ENCODE measurements around the gene PYROXD2.

Gene PYROXD2

DNA sequence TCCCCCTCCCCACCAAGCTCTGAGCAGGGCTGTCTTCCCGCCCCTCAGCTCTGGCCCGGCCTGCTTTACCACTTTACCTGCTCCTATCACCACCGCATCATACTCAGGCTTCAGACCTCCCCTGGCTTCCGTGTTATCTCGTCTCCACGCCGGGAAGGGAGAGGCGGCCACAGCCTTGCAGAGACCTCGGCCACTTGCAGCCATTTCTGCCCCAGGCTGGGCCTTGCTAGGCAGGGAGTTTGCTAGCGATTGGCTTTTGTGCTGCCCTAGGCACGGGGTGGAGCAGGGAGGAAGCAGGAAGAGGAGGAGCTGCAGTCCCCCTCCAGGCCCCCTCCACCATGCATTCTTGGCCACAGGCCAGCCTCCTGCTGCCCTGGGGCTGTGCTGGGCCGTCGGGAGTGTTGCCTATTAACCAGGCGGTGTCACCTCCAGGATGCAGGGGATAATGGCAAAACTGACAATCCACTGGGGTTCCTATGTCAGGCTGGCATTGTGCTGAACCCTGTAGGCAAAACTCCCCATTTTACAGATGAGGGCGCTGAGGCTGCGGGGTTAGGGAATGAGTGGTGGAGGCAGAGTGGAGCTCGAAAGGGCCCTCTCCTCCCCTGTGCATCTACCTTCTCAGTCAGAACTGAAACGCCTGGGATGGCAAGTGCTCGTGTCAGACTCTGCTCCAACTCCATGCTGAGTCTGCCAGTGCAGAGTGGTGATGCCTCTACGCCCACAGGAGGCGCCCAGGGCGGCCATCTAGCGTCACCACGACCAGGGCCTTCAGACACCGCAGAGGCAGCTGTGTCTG is at the start of gene PYROXD2:
PYROXD2 (minus strand) TSS at position 251 of the 799 bp plus-strand sequence; CDS start at position 204, 47 bp downstream.
- DNase-seq (ENCODE audit: low spot score): peak; percentile 93

DNA sequence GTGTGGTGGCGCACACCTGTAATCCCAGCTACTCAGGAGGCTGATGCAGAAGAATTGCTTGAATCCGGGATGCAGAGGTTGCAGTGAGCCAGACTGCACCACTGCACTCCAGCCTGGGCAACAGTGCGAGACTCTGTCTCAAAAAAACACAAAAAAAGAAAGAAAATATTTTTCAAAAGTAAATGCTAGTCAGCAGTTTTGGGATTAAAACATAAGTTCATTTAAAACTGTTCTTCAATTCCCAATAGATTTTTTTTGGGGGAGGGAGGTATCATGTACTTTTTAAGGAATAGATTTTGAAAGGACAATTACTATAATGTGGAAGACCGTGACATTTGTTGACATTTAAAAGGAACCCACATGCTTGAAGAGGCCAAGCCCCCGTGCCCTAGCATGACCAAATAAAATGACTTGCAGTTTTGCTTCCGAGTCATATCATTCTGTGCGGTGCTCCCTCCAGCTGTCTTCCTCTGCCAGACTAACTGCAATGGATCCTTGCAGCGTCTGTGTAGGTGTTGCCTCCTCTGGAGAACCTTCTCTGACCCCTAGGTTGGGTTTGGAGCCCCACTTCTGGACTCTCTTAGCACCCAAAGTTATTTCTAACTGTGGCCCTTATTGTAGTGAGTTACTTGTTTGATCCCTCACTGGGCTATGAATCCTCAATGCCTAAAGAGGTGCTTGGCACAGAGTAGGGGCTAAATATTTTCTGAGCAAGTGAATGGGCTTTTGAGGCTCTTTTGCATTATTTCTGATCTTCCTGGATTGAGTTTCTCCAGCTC is 49.2 kb upstream of the PYROXD2 start:
- no peak for DNase-seq (ENCODE audit: low spot score)

DNA sequence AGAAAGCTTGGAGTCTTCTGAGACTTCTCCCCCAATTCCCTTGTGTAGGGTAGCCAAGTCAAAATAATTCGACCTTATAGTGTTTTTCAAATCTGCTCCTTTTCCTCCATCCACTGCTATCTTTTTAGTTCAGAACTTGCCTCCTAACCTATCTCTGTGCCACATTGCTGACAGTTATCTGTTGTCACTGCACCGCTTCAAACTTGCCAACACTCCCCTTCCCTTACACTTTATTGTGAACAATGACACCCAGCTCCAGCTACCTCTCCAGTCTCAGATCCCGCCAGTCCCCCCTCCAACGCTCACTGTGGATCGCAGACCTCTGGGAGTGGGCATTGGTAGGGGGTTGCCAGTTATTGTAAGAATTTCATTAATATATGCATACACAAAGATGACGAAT is 48.0 kb upstream of the PYROXD2 start:
- no peak for DNase-seq (ENCODE audit: low spot score)

DNA sequence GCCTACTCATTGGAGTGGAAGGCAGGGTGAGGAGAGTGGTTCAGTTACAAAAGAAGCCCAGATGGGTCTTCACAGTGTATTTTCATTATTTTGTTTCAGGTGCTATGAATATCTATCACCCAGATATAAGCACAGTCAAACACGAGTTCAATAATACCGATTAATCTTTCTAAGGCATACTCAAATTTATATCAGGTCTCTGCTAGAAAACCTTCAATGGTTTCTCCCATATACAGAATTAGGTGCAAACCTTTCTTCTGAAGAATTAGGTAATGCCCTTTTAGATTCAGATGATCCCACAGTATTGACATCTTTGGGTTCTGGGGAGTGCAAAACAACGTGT is 46.5 kb upstream of the PYROXD2 start:
- DNase-seq (ENCODE audit: low spot score): no peak

DNA sequence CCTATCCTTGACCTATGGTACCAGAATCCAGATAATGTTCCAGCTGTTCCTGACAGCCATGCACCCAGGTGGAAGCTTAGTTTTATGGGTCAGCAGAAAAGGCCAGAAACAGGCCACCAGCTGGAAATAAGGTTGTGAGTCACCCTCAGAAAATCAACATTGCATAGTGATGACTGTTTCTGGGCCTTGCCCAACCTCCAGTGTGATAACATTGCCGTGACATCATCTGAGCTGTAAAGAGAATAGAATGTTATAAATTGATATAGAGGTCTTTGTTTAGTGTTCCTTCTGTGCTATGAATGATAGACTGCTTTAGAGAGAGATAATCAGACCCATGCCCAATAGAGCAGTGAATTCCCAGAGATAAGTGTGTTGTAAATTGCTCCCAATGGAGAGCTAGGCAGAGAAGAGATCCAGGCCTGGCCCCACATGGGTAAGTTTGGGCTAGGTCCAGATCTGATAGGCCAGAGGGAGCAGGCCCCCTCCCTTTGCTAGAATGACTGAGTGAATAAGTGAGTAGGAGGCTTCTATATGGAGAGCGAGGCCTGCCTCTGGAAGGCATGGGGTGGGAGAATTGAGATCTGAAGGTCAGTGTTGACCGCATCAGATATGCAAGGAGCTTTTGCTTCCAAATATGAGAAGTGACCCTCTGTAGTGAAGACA is 46.0 kb upstream of the PYROXD2 start:
- no peak for DNase-seq (ENCODE audit: low spot score)

GRCh38 chr10:98458809-98459784 is 44.1 kb upstream of the PYROXD2 start:
- no peak for DNase-seq (ENCODE audit: low spot score)

GRCh38 chr10:98457721-98458120 is 42.7 kb upstream of the PYROXD2 start:
- no peak for DNase-seq (ENCODE audit: low spot score)

GRCh38 chr10:98456686-98457482 is 41.9 kb upstream of the PYROXD2 start:
- DNase-seq (ENCODE audit: low spot score): no peak

- DNase-seq (ENCODE audit: low spot score): no peak
Observed at GRCh38 chr10:98456043-98456570, 41.1 kb upstream of the PYROXD2 start.

DNA sequence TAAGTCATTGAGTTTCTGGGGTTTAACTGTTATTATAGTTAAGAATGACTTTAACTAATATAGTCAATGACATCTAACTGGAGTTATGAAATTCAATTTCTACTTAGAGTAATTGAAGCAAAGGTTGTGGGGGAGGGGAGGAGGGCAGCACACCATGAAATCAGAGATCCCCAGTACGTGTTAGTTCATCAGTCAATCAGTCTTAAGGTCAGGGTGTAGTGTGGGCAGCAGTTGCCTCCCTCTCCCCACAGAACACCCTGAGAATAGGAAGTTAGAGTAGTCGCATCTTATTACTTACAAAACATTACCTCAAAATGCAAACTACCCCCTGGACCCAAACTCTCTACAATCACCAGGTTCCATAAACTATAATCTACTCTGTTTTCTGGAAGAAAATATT is 38.7 kb upstream of the PYROXD2 start:
- no peak for DNase-seq (ENCODE audit: low spot score)

GRCh38 chr10:98450618-98451017 is 35.6 kb upstream of the PYROXD2 start:
- DNase-seq (ENCODE audit: low spot score): no peak

GRCh38 chr10:98449287-98449686 is 34.3 kb upstream of the PYROXD2 start:
- DNase-seq (ENCODE audit: low spot score): no peak

DNA sequence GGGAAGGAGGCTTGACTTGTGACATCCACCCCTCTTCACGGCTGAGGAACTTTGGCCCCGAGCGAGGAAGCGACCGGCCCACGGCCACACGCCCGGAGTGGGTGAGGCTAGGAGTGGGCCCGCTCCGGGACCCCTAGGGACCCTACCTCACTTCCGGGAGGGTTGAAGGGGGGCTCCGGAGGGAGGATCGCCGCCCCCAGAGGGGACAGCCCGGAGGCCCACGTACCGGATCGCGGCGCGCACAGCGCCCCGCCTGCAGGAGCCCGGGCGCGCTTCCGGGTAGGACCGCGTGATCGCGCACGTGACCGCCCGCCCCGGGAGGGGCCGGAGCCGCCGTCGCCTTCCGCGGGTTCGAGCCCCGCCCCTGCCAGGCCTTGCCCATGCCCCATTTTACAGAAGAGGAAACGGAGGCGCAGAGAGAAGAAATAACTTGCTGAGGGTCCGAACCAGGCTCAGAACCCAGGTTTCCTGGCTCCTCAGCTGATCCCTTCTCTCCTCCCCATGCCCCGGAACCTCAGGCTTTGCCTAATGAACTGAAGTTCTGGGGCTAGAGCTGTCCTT is 31.8 kb upstream of the PYROXD2 start, which contains the start of gene HPS1:
HPS1 (minus strand) TSS at position 275 of the 561 bp plus-strand sequence. CDS start 3,695 bp downstream, outside the sequence.
- DNase-seq (ENCODE audit: low spot score): peak; percentile 67

- DNase-seq (ENCODE audit: low spot score): peak; percentile 55
Observed at GRCh38 chr10:98446151-98446660, 31.2 kb upstream of the PYROXD2 start.

GRCh38 chr10:98445200-98445812 is 30.3 kb upstream of the PYROXD2 start:
- no peak for DNase-seq (ENCODE audit: low spot score)

- peak; percentile 63 for DNase-seq (ENCODE audit: low spot score)
Observed at GRCh38 chr10:98444314-98445006, 29.5 kb upstream of the PYROXD2 start.

GRCh38 chr10:98438715-98439114 is 23.7 kb upstream of the PYROXD2 start:
- no peak for DNase-seq (ENCODE audit: low spot score)

DNA sequence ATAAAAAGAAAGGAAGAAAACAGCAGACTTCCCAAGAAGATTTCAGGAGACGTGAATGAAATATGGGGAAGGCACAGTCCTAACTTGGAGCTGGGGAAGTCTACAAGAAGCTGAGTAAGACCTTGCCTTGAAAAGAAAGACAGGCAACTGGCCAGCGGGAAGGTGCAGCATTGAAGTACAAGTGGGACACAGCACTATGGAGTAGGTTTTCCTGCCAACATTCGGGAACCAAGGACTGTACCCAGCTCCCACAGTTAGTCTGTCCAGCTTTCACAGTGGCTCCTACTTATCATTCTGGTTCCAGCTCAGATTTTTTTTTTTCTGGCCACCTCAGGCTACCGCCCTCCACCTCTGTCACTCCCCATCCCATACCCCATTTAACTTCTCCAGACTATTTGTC is 21.7 kb upstream of the PYROXD2 start:
- DNase-seq (ENCODE audit: low spot score): peak; percentile 45

GRCh38 chr10:98435178-98435577 is 20.2 kb upstream of the PYROXD2 start:
- DNase-seq (ENCODE audit: low spot score): no peak
